GM18870 (cell line): ENCODE data around the gene CDC42BPG.
A peak's percentile ranks its signal among the peaks of the same experiment; 100 is the strongest.

Experiments
- ATAC-seq: cut with Tn5 transposase; IDR thresholded peaks from one replicate; pipeline ENCODE4 v1.9.1; 2021; ENCODE audit warnings: moderate library complexity; ENCODE audit not compliant: unreplicated experiment

CDC42BPG gene

GRCh38 chr11:64878494-64879243 lies 34.2 kb upstream of the CDC42BPG start, which contains the start of gene EHD1:
Gene EHD1 (minus strand): TSS chr11:64878621. CDS start chr11:64878464, 157 bp downstream.
- ATAC-seq: peak; percentile 51

- peak; percentile 22 for ATAC-seq
Observed at GRCh38 chr11:64878223-64878493, 33.7 kb upstream of the CDC42BPG start.

GRCh38 chr11:64877390-64878222 lies 33.2 kb upstream of the CDC42BPG start:
- ATAC-seq: no peak

GRCh38 chr11:64876835-64877341 lies 32.4 kb upstream of the CDC42BPG start:
- ATAC-seq: no peak

- no peak for ATAC-seq
Observed at GRCh38 chr11:64876229-64876750, 31.8 kb upstream of the CDC42BPG start.

GRCh38 chr11:64875369-64876228 lies 31.1 kb upstream of the CDC42BPG start:
- ATAC-seq: no peak

GRCh38 chr11:64874308-64875240 lies 30.1 kb upstream of the CDC42BPG start:
- ATAC-seq: no peak

GRCh38 chr11:64872790-64873488 lies 28.5 kb upstream of the CDC42BPG start:
- no peak for ATAC-seq

GRCh38 chr11:64871492-64871891 lies 27.0 kb upstream of the CDC42BPG start:
- ATAC-seq: no peak

GRCh38 chr11:64870893-64871466 lies 26.5 kb upstream of the CDC42BPG start:
- no peak for ATAC-seq

- no peak for ATAC-seq
Observed at GRCh38 chr11:64870176-64870892, 25.9 kb upstream of the CDC42BPG start.

- ATAC-seq: no peak
Observed at GRCh38 chr11:64869571-64870175, 25.2 kb upstream of the CDC42BPG start.

GRCh38 chr11:64868904-64869570 lies 24.6 kb upstream of the CDC42BPG start:
- ATAC-seq: no peak

GRCh38 chr11:64867748-64868462 lies 23.5 kb upstream of the CDC42BPG start:
- ATAC-seq: no peak

GRCh38 chr11:64866173-64866491 lies 21.7 kb upstream of the CDC42BPG start:
- no peak for ATAC-seq

GRCh38 chr11:64865286-64866172 lies 21.1 kb upstream of the CDC42BPG start:
- ATAC-seq: no peak
